OCI-LY7 (cell line): Measurements from ENCODE around the gene MAP6.

Source experiments
- EZH2phosphoT487 ChIP-seq: fragments of 200-600 bp; sonication (generic); IDR thresholded peaks from 2 replicates; pipeline ENCODE4 v1.6.1; 2018; ENCODE audit warnings: low read depth, borderline replicate concordance, mild to moderate bottlenecking, mixed run types, antibody characterized with exemption, low read length, moderate library complexity, mixed read lengths
- TF ChIP-seq, protein P1 (sequence below): fragments of 200-600 bp; sonication (generic); conservative IDR thresholded peaks from 2 replicates; pipeline ENCODE4 v1.5.1; 2014; ENCODE audit warnings: mild to moderate bottlenecking, antibody characterized with exemption, low read length, moderate library complexity, mixed read lengths

GRCh38 chr11:75625991-75626888 is 42.6 kb downstream of the MAP6 start:
- TF ChIP-seq, protein P1, sequence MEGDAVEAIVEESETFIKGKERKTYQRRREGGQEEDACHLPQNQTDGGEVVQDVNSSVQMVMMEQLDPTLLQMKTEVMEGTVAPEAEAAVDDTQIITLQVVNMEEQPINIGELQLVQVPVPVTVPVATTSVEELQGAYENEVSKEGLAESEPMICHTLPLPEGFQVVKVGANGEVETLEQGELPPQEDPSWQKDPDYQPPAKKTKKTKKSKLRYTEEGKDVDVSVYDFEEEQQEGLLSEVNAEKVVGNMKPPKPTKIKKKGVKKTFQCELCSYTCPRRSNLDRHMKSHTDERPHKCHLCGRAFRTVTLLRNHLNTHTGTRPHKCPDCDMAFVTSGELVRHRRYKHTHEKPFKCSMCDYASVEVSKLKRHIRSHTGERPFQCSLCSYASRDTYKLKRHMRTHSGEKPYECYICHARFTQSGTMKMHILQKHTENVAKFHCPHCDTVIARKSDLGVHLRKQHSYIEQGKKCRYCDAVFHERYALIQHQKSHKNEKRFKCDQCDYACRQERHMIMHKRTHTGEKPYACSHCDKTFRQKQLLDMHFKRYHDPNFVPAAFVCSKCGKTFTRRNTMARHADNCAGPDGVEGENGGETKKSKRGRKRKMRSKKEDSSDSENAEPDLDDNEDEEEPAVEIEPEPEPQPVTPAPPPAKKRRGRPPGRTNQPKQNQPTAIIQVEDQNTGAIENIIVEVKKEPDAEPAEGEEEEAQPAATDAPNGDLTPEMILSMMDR = no peak
- no peak for TF ChIP-seq EZH2phosphoT487
